ENCODE results near the gene CIB4. TPM values are rescaled to one million over a fixed set of nuclear protein-coding genes. Genes with fewer than 3 reads are reported as not detected.

CIB4 gene
- total and polyA plus RNA-seq, 4 donors: 1.3 TPM; not detected in 3

GRCh38 chr2:26581991-26582842 lies 58.9 kb downstream of the CIB4 start:
- no peaks in the 10 kb centered on the region for H3K36me3 ChIP-seq (ENCODE audit: control insufficient read depth in 4 of 4, insufficient read depth in 4 of 4, low read length in 4 of 4)
- H3K27me3 ChIP-seq (ENCODE audit: control insufficient read depth in 3 of 3, insufficient read depth in 3 of 3, low read length in 2 of 3): peaks cover 0 to 5% (median 0%) of the 10 kb centered on the region in 3 donors
- H3K27ac ChIP-seq (ENCODE audit: low read depth in 1 of 2, low read length in 1 of 2): no peak overlapping the region
- no peak overlapping the region for H3K4me3 ChIP-seq
- DNase-seq (peak in 1 of 3 donors; percentile 9), ATAC-seq (ENCODE audit: insufficient read depth, low FRiP score) (no peak)
- WGBS, 2 donors: 83 to 88% methylated on average over 18 of the region's 18 CpGs
- no peaks in the 10 kb centered on the region for H3K9me3 ChIP-seq (ENCODE audit: control insufficient read depth in 4 of 4, insufficient read depth in 3 of 4, low read length in 3 of 4)
- no peaks in the 10 kb centered on the region for H3K4me1 ChIP-seq (ENCODE audit: control insufficient read depth in 5 of 5, insufficient read depth in 5 of 5, low read length in 5 of 5)
- H3K9ac ChIP-seq (ENCODE audit: insufficient read depth in 1 of 2, low read length in 2 of 2): no peak overlapping the region
- TF ChIP-seq CTCF (IDR thresholded peaks at IDR 0.05; ENCODE audit: control extremely low read depth, extremely low read depth): no peak

- no peaks in the 10 kb centered on the region for H3K36me3 ChIP-seq (ENCODE audit: control insufficient read depth in 4 of 4, insufficient read depth in 4 of 4, low read length in 4 of 4)
- peaks cover 0 to 2% (median 0%) of the 10 kb centered on the region in 3 donors for H3K27me3 ChIP-seq (ENCODE audit: control insufficient read depth in 3 of 3, insufficient read depth in 3 of 3, low read length in 2 of 3)
- no peak for TF ChIP-seq CTCF (IDR thresholded peaks at IDR 0.05; ENCODE audit: control extremely low read depth, extremely low read depth)
- H3K27ac ChIP-seq (ENCODE audit: low read depth in 1 of 2, low read length in 1 of 2): no peak overlapping the region
- H3K9me3 ChIP-seq (ENCODE audit: control insufficient read depth in 4 of 4, insufficient read depth in 3 of 4, low read length in 3 of 4): no peaks in the 10 kb centered on the region
- no peak overlapping the region for H3K9ac ChIP-seq (ENCODE audit: insufficient read depth in 1 of 2, low read length in 2 of 2)
- H3K4me3 ChIP-seq: no peak overlapping the region
- DNase-seq: no peak
- H3K4me1 ChIP-seq (ENCODE audit: control insufficient read depth in 5 of 5, insufficient read depth in 5 of 5, low read length in 5 of 5): no peaks in the 10 kb centered on the region
- 90 to 95% methylated on average over 12 of the region's 12 CpGs for WGBS, 2 donors
- no peak for ATAC-seq (ENCODE audit: insufficient read depth, low FRiP score)
Measured at GRCh38 chr2:26581266-26581990, 59.7 kb downstream of the CIB4 start.

- peaks cover 0 to under 1% (median 0%) of the 10 kb centered on the region in 4 donors for H3K9me3 ChIP-seq (ENCODE audit: control insufficient read depth in 4 of 4, insufficient read depth in 3 of 4, low read length in 3 of 4)
- H3K9ac ChIP-seq (ENCODE audit: insufficient read depth in 1 of 2, low read length in 2 of 2): no peak overlapping the region
- no peak overlapping the region for H3K27ac ChIP-seq (ENCODE audit: low read depth in 1 of 2, low read length in 1 of 2)
- H3K4me3 ChIP-seq: no peak overlapping the region
- H3K36me3 ChIP-seq (ENCODE audit: control insufficient read depth in 4 of 4, insufficient read depth in 4 of 4, low read length in 4 of 4): no peaks in the 10 kb centered on the region
- DNase-seq: peak in 1 of 3 donors; percentile 8
- H3K4me1 ChIP-seq (ENCODE audit: control insufficient read depth in 5 of 5, insufficient read depth in 5 of 5, low read length in 5 of 5): no peaks in the 10 kb centered on the region
- 73 to 93% methylated on average over 5 of the region's 5 CpGs for WGBS, 2 donors
- ATAC-seq (ENCODE audit: insufficient read depth, low FRiP score): no peak
- no peak for TF ChIP-seq CTCF (IDR thresholded peaks at IDR 0.05; ENCODE audit: control extremely low read depth, extremely low read depth)
- H3K27me3 ChIP-seq (ENCODE audit: control insufficient read depth in 3 of 3, insufficient read depth in 3 of 3, low read length in 2 of 3): no peaks in the 10 kb centered on the region
Measured at GRCh38 chr2:26580751-26581150, 60.4 kb downstream of the CIB4 start.
